ENCODE results near the gene DUSP12. TPM values are rescaled to one million over a fixed set of nuclear protein-coding genes. Genes with fewer than 3 reads are reported as not detected.
"Not testable (repeated sequence)": the region's sequence is repeated elsewhere in the genome, so short reads cannot be mapped to it uniquely, and the experiment has no call there.

Gene DUSP12
- total RNA-seq, 3 donors from 2014 or later, result 41.7 to 45.1 (median 41.7) TPM

DNA sequence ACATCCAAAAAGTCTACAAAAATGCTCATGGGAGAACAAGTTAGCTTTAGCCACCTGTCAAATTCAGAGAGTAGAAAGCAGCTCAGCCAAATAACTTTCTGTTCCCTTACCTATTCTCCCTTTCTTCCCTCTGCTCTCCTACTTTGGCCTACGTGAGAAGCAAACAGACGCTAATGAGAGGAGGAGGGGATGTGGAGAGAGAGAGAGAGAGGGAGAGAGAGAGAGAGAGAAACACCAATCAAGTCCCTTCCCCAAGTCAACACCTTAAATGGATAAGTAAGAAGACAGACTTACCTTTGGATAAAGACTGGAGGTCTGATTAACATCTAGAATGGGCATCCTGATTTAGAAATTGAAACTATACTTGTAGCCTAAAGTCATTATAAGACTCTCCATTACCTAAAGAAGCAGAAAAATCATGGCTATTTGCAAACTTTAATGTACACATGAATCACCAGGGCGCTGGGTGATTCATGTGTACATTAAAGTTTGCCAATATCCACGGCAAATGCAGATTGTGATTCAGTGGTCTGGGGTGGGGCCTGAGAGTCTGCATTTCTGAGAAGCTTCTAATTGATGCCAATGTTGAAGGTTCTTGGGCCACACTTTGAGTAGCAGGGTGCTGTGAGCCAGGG is 13.1 kb upstream of the DUSP12 start:
- Mint-ChIP-seq H3K4me3 (no peak overlapping the region), H3K27me3 (ENCODE audit: low read depth) (peaks cover 6% of the 10 kb centered on the region), H3K4me1 (ENCODE audit: low read depth) (peaks cover 31% of the 10 kb centered on the region), H3K9me3 (no peaks in the 10 kb centered on the region), H3K36me3 (ENCODE audit: insufficient read depth) (no peaks in the 10 kb centered on the region)
- peak; percentile 23 to 38 for ATAC-seq
- DNase-seq, result no peak

DNA sequence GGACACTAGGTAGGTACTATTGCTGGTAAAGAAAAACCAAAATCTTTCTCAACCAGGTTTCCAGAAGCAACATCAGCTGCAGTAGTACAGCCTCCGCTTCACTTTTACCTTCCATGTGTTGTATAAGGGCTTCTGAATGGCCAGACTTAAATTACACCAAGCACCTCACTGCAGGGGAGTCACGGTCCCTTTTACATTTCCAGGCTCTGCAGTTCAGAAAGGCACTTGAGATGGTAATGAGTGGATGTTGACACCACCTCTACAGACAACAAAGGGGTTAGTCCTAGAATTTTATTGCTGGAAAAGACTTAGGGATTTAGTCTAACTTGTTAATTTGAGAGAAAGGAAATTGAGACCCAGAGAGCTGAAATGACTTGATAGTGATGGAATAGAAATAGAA is 12.0 kb upstream of the DUSP12 start:
- Mint-ChIP-seq H3K9me3 (no peaks in the 10 kb centered on the region), H3K36me3 (ENCODE audit: insufficient read depth) (no peaks in the 10 kb centered on the region), H3K4me1 (ENCODE audit: low read depth) (peaks cover 30% of the 10 kb centered on the region), H3K4me3 (no peak overlapping the region), H3K27me3 (ENCODE audit: low read depth) (peaks cover 4% of the 10 kb centered on the region)
- ATAC-seq (no peak), DNase-seq (no peak)

DNA sequence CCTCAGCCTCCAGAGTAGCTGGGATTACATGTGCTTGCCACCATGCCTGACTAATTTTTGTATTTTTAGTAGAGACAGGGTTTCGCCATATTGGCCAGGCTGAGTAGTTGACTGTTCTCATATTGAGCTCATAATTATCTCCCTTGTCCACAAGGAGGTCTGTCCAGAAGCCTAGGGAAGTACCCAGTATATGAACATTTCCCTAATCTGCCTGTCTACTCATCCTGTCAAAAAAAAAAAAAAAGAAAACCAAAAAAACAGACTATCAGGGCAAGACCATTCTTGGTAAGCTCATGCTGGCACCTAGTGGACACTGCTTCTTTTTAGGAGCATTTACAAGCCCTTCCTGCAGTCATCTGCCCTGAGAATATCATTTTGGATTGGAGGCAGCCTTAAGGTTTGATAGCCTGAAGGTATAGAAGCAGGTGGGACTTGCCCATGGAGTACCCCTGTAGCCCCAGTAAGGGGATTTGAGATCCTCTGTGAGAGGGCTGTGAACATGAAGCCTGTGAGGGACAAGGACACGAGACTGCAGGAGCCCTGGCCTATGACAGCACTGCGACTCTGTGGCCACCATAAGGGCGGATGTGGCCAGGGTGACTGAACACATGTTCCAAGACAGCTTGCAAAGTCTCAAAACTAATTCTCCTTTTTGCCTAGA is 10.8 kb upstream of the DUSP12 start:
- H3K4me1 Mint-ChIP-seq (ENCODE audit: low read depth), result peaks cover 34% of the 10 kb centered on the region
- ATAC-seq, result peak; percentile 68 to 76
- H3K4me3 Mint-ChIP-seq, result no peak overlapping the region
- peak; percentile 26 for DNase-seq
- no peaks in the 10 kb centered on the region for H3K9me3 Mint-ChIP-seq
- H3K36me3 Mint-ChIP-seq (ENCODE audit: insufficient read depth), result no peaks in the 10 kb centered on the region
- peaks cover 4% of the 10 kb centered on the region for H3K27me3 Mint-ChIP-seq (ENCODE audit: low read depth)

DNA sequence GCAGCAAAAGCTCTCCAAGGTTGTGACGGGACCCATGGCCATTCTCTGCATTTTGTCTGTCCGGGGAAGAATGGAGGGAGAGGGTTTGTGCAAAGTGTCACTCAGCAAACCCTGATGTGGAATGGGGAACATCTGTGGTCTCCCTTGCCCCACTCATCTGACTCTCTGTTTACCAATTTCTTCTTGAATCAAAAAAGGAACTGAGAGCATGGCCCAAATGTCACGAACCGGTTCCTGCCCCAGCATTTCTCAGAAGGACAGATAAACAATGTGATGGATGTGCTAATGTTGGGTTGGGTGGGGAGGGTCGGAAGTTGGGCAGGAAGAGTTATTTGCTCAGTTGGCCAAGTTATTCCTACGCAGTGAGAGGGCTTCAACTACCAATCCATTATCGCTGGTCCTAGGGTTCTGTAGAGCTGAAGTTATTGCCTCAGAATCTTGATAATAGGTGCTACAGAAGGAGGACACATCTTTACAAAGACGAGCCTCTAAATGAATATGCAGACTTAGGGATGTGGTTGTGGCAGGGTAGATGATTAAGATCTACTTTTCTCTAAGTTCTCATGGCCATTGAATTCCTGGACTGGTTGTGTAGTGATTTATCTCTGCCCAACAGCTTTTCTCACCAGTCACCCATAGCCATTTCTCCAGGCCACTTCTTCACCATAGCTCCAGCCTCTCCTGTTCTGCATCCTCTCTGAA is 9.6 kb upstream of the DUSP12 start:
- ATAC-seq (no peak), DNase-seq (no peak)
- Mint-ChIP-seq H3K27me3 (ENCODE audit: low read depth) (peaks cover 4% of the 10 kb centered on the region), H3K4me3 (no peak overlapping the region), H3K9me3 (no peaks in the 10 kb centered on the region), H3K36me3 (ENCODE audit: insufficient read depth) (no peaks in the 10 kb centered on the region), H3K4me1 (ENCODE audit: low read depth) (peaks cover 44% of the 10 kb centered on the region)

DNA sequence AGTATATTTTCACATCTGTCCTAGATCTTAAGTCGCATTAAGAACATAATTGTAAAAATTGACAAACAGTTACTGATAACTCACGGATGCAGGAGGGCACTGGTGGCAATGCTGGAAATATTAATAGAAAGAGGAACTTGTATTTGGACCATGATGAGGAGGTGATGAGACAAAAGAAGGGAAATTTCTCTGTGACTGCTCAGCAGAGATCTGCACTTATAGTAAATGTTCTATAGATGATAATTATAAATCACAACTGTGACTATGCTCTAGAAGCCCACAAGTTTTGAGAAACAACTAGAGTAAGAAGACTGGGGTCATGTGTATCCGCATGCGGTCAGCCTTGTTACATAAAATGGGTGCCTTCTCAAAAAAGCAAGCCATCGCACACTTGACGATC is 8.7 kb upstream of the DUSP12 start:
- no peak overlapping the region for H3K4me3 Mint-ChIP-seq
- DNase-seq (no peak), ATAC-seq (no peak)
- peaks cover 5% of the 10 kb centered on the region for H3K27me3 Mint-ChIP-seq (ENCODE audit: low read depth)
- H3K36me3 Mint-ChIP-seq (ENCODE audit: insufficient read depth), result no peaks in the 10 kb centered on the region
- no peaks in the 10 kb centered on the region for H3K9me3 Mint-ChIP-seq
- peaks cover 46% of the 10 kb centered on the region for H3K4me1 Mint-ChIP-seq (ENCODE audit: low read depth)

DNA sequence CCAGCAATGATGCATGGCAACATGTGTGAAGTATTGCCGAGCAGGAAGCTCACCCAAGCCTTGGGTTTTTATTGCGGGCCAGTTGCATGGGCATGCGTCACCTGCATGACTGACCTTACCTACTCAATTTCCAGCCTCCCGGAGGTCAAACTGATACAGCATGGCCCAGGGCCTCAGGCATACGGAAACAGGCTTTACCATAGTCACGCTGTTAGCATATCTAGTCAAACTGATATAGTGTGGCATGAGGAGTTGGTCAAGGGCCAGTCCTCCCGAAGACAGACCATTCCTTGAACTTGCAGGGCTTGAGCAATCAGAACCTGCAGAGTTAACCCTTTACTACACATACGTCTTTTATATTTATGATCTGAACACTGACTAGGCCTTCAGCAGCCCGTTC is 6.4 kb upstream of the DUSP12 start:
- no peak for DNase-seq
- H3K36me3 Mint-ChIP-seq (ENCODE audit: insufficient read depth), result no peaks in the 10 kb centered on the region
- H3K4me3 Mint-ChIP-seq, result no peak overlapping the region
- H3K4me1 Mint-ChIP-seq (ENCODE audit: low read depth), result peaks cover 43% of the 10 kb centered on the region
- H3K9me3 Mint-ChIP-seq, result no peaks in the 10 kb centered on the region
- ATAC-seq, result no peak
- H3K27me3 Mint-ChIP-seq (ENCODE audit: low read depth), result peaks cover 3% of the 10 kb centered on the region

DNA sequence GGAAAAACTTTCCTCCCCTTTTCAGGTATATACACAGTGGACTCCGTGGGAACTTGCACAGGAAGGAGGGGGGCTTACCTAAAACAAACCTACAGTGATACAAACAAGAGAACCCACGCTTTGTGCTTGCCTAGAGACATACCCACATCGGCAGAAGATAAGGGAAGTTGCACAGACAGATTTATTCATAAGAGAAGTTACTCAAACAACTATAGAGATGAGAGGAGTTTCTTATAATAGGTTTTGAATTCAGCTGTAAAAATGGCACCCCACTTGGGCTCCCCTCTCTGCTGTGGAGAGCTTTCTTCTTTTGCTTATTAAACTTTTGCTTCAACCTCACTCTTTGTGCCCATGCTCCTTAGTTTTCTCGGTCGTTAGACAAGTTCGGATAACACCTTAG is 1.8 kb upstream of the DUSP12 start:
- ATAC-seq (no peak), DNase-seq (no peak)
- peaks cover 3% of the 10 kb centered on the region for H3K27me3 Mint-ChIP-seq (ENCODE audit: low read depth)
- peaks cover 44% of the 10 kb centered on the region for H3K4me1 Mint-ChIP-seq (ENCODE audit: low read depth)
- H3K9me3 Mint-ChIP-seq, result no peaks in the 10 kb centered on the region
- no peak overlapping the region for H3K4me3 Mint-ChIP-seq
- peaks cover 3% of the 10 kb centered on the region for H3K36me3 Mint-ChIP-seq (ENCODE audit: insufficient read depth)

DNA sequence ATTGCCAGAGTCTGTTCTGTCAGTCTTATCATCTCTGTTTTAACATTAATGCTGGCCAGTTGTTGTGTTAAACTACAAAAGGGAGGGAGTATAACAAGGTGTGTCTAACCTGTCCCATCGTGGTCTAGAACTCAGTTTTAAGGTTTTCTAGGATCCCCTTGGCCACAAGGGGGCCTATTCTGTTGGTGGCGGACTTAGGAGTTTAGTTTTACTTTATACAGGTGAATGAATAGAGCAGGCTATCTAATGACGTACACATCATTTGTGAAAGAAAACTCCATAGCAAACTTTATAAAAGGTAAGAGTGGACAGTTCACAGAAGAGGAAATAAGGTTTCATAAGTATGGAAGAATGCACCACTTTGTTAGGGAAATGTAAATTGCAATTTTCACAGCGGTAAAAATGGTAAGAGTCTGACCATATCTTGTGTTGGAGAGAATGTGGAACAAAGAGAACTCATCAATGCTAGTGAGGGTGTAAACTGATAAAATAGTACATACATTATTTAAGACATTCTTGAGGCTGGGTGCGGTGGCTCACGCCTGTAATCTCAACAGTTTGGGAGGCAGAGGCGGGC is 14.0 kb downstream of the DUSP12 start:
- Mint-ChIP-seq H3K4me3 (peak overlapping the region; percentile 46), H3K36me3 (ENCODE audit: insufficient read depth) (peaks cover 8% of the 10 kb centered on the region), H3K9me3 (no peaks in the 10 kb centered on the region), H3K27me3 (ENCODE audit: low read depth) (no peaks in the 10 kb centered on the region), H3K4me1 (ENCODE audit: low read depth) (peaks cover 30% of the 10 kb centered on the region)
- DNase-seq (peak; percentile 42), ATAC-seq (peak in 1 of 2 donors; percentile 35)

DNA sequence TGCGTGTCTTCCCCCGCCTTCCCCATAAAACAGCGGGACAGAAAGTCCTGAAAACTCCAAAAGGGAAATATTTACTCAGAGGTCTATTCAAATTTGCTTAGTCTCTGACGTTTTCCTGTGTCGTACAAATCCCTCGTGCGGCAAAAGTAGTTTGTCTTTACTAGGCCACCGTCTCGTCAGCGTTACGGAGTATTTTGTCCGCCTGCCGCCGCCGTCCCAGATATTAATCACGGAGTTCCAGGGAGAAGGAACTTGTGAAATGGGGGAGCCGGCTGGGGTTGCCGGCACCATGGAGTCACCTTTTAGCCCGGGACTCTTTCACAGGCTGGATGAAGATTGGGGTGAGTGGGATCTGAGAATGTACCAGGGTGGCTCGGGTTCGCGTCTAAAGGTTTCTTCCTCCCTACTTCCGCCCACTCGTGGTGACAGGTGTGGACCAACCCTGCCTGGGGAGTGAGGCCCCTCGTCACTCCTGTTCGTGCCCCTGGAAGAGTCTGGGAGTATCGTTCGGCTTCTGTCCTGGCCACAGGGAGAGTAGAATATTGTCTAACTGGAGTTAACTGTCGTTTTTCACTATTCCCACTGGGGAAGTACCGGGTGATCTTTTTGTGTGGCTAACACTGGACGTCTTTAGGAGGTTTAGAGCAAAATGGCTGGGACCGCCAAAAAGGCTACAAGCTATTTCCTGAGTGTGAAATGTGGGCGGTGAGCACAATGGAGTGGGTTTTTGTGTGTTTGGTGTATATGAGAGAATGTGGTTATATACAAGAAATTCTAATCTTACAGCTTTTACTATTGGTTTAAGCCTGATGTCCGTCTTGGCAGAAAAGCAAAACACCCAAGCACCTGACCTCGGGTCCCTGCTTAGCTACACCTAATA is 16.8 kb downstream of the DUSP12 start, which contains the start of gene ATF6:
Gene ATF6, plus strand, starts transcription at position 219 of the 880 bp plus-strand sequence. Its CDS starts 41 bp downstream, at position 260.
- Mint-ChIP-seq H3K4me1 (ENCODE audit: low read depth) (peaks cover 33% of the 10 kb centered on the region), H3K36me3 (ENCODE audit: insufficient read depth) (peaks cover 4% of the 10 kb centered on the region), H3K9me3 (no peaks in the 10 kb centered on the region), H3K27me3 (ENCODE audit: low read depth) (no peaks in the 10 kb centered on the region), H3K4me3 (peak within 1 kb of the TSS; percentile 99)
- peak; percentile 73 to 79 for ATAC-seq
- DNase-seq, result peak; percentile 76

DNA sequence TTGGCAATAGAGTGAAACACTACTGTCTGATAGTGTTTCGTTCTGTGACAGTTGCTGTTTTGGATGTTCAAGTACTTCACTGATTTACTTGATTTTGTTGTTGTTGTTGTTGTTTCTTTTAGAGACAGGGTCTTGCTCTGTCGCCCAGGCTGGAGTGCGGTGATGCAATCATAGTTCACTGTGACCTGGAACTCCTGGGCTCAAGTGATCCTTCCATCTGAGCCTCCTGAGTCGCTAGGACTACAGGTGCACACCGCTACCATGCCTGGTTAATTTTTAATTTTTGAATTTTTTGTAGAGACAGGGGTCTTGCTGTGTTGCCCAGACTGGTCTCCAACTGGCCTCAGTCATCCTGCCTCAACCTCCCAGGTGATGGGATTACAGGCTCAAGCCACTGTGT is 18.9 kb downstream of the DUSP12 start:
- H3K27me3 Mint-ChIP-seq (ENCODE audit: low read depth), result no peaks in the 10 kb centered on the region
- H3K4me1 Mint-ChIP-seq (ENCODE audit: low read depth), result peaks cover 33% of the 10 kb centered on the region
- H3K4me3 Mint-ChIP-seq, result peak overlapping the region; percentile 99
- peaks cover 4% of the 10 kb centered on the region for H3K36me3 Mint-ChIP-seq (ENCODE audit: insufficient read depth)
- no peaks in the 10 kb centered on the region for H3K9me3 Mint-ChIP-seq
- ATAC-seq, result no peak
- DNase-seq, result no peak

DNA sequence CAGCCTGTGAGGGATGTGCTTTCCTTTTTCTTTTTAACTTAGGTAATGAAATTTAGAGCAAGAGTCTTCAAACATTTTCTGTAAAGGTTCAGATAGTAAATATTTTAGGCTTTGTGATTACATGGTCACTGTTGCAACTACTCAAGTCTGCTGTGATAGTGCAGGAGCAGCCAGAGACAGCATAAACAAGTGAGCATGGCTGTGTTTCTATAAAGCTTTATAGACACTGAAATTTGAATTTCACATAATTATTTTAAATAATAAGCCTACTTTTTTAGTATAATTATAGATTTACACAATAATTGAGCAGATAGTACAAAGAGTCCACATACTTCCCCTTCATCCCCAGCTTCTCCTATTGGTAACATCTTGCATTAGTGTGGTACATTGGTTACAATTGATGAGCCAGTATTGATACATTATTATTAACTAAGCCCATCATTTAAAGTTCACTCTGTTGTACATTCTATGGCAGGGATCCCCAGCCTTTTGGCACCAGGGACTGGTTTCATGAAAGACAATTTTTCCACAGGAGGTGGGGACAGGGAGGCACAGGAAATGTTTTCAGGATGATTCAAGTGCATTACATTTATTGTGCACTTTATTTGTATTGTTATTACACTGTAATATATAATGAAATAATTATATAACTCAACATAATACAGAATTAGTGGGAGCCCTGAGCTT is 19.5 kb downstream of the DUSP12 start:
- H3K4me1 Mint-ChIP-seq (ENCODE audit: low read depth), result peaks cover 36% of the 10 kb centered on the region
- ATAC-seq (no peak), DNase-seq (no peak)
- H3K4me3 Mint-ChIP-seq, result no peak overlapping the region
- no peaks in the 10 kb centered on the region for H3K9me3 Mint-ChIP-seq
- H3K27me3 Mint-ChIP-seq (ENCODE audit: low read depth), result no peaks in the 10 kb centered on the region
- peaks cover 4% of the 10 kb centered on the region for H3K36me3 Mint-ChIP-seq (ENCODE audit: insufficient read depth)

DNA sequence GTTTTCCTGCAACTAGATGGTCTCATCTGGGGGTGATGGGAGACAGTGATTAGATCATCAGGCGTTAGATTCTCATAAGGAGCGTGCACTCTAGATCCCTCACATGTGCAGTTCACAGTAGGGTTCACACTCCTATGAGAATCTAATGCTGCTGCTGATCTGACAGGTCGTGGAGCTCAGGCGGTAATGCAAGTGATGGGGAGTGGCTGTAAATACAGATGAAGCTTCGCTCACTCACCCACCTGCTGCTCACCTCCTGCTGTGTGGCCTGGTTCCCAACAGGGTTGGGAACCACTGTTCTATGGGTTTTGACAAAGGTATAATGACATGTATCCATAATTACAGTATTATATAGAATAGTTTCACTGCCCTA is 20.1 kb downstream of the DUSP12 start:
- H3K9me3 Mint-ChIP-seq; DNase-seq; H3K27me3 Mint-ChIP-seq (ENCODE audit: low read depth); H3K4me3 Mint-ChIP-seq; H3K36me3 Mint-ChIP-seq (ENCODE audit: insufficient read depth); ATAC-seq: not testable (repeated sequence)
- H3K4me1 Mint-ChIP-seq (ENCODE audit: low read depth), result peaks cover 36% of the 10 kb centered on the region

DNA sequence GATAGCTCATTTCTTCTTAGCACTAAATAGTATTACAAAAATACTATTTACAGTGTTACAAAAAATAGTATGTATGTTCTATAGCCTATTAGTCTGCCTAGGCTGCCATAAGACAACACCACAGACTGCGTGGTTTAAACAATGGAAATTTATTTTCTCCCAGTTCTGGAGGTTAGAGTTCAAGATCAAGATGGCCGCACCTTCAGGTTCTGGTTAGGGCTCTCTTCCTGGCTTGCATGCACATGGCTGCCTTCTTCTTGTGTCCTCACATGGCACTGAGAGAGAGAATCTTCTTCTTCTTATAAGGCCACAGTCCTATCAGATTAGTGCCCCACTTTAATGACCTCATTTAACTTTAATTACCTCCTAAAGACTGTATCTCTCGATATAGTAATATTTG is 20.7 kb downstream of the DUSP12 start:
- Mint-ChIP-seq H3K9me3 (no peaks in the 10 kb centered on the region), H3K36me3 (ENCODE audit: insufficient read depth) (peaks cover 4% of the 10 kb centered on the region), H3K4me1 (ENCODE audit: low read depth) (peaks cover 35% of the 10 kb centered on the region), H3K27me3 (ENCODE audit: low read depth) (no peaks in the 10 kb centered on the region), H3K4me3 (no peak overlapping the region)
- DNase-seq (no peak), ATAC-seq (no peak)
